Epithelial cell of proximal tubule (primary cell): ENCODE measurements around the gene CDKL1. TPM values are rescaled to one million over a fixed set of nuclear protein-coding genes. Genes with fewer than 3 reads are reported as not detected.
"Not testable (repeated sequence)": the region's sequence is repeated elsewhere in the genome, so short reads cannot be mapped to it uniquely, and the experiment has no call there.

ENCODE experiments used
- DNase-seq: peaks from one replicate; pipeline ENCODE4 v3.0.0-alpha.2; 2011; ENCODE audit warnings: low read depth
- H3K4me3 ChIP-seq: 2 replicates; pipeline ENCODE4 v1.5.1; 2011; ENCODE audit warnings: low read depth, mild to moderate bottlenecking, low read length
- CTCF ChIP-seq: conservative IDR thresholded peaks from 2 replicates; pipeline ENCODE4 v1.5.1; 2012; ENCODE audit warnings: low read depth, mild to moderate bottlenecking, low read length
- total RNA-seq: library from RNA; depleted of rRNA; stranded (reverse); fragments of >200 nt; gene quantifications from 2 replicates; pipeline ENCODE4 v1.2.3, GENCODE V29; 2015

The CDKL1 gene
- total RNA-seq, 1 donor from 2014 or later = 47.4 TPM

GRCh38 chr14:50320283-50320682, 76.4 kb downstream of the CDKL1 start:
- DNase-seq = no peak
- H3K4me3 ChIP-seq = no peak overlapping the region
- TF ChIP-seq CTCF = no peak

DNA sequence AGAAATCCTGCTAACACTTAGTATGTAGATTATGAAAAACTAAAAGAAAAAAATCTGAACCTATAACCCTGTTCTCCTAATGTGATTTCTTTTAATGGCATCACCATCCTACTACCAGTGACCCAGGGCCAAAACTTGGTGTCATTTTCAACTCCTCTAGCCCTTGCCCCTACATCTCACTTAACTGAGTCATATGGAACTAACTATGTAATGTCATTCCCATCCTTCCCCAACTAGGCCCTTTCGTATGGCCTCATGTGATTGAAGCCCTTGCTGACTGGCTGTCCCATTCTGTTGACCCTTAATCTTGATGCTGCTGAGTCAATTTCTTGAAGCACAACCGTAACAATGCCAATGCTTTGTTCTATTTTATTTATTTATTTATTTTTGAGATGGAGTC, 77.0 kb downstream of the CDKL1 start:
- no peak for TF ChIP-seq CTCF
- no peak overlapping the region for H3K4me3 ChIP-seq
- DNase-seq = no peak

GRCh38 chr14:50319293-50319692, 77.4 kb downstream of the CDKL1 start:
- no peak for DNase-seq
- H3K4me3 ChIP-seq = no peak overlapping the region
- no peak for TF ChIP-seq CTCF

GRCh38 chr14:50318031-50318626, 78.6 kb downstream of the CDKL1 start:
- H3K4me3 ChIP-seq = no peak overlapping the region
- DNase-seq = no peak
- TF ChIP-seq CTCF = peak; percentile 79

DNA sequence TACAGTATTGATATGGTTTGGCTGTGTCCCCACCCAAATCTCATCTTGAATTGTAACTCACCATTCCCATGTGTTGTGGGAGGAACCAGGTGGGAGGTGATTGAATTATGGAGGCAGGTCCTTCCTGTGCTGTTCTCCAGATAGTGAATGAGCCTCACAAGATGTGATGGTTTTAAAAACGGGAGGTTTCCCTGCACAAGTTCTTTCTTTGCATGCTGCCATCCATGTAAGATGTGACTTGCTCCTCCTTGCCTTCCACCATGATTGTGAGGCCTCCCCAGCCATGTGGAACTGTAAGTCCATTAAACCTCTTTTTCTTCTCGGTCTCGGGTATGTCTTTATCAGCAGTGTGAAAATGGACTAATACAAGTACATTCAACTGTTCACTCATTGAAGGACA, 82.6 kb downstream of the CDKL1 start:
- not testable (repeated sequence) for H3K4me3 ChIP-seq, DNase-seq

DNA sequence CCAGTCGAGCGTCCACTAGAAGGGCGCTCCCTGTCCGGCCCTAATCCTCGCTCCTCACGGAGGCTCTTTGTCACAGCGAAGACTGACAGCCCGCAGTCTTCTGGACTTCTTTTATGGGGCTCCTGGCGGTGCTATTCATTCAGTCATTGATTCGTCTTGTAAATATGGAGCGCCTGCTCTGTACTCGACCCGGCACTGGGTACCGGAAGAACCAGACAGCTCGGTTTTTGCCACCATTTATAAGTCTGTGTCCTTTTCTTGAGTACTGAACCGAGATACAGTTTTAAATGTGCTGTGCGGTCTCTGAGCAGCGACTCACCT, 84.0 kb downstream of the CDKL1 start:
- TF ChIP-seq CTCF = no peak
- DNase-seq = no peak

DNA sequence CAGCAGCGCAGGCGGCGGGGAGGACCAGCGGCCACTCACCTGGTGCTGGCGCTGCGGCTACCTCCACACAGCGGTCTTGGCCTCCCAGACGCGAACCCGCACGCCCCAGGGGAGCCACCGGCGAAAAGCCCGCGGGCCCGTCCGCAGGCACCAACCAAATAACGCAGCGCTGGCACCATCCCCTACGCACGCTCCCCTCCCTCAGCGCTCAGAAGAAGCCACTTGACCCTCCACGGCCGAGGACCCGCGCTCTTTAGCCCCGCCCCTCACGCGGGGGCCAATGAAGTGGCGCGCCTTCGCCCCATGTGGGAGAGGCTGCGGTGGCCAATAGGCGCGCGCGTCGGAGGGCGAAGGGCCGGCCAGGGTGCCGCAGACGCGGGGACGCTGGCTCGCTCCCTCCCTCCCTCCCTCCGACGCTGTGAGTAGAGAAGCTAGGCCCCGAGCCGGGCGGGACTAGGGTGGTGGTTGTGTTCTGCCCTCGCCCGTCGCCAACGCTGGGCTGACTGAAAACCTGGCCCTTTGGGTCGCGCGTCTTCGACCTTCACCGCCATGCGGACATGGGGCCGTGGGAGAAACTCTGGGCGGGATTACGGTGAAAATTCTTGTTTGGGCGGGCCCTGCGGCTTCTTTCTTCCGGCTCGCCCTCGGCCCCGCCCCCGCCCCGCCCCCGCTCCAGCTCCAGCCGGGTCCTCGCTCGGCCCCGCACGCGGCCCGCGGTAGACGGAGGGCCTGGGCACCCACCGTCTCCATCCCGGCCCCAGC, 84.5 kb downstream of the CDKL1 start, which contains the start of the genes DMAC2L and L2HGDH:
DMAC2L (plus strand) TSS at position 353 of the 762 bp plus-strand sequence. CDS start 9,164 bp downstream, outside the sequence.
L2HGDH (minus strand) TSS at position 258 of the 762 bp plus-strand sequence; CDS start at position 179, 79 bp downstream.
- peak within 1 kb of the TSS; percentile 81 for H3K4me3 ChIP-seq
- no peak for TF ChIP-seq CTCF
- no peak for DNase-seq

More for the DNA sequence above, 84.0 kb downstream of the CDKL1 start:
- peak overlapping the region; percentile 81 for H3K4me3 ChIP-seq
